Caco-2 (cell line): Measurements from ENCODE around the gene SFMBT1. TPM values are rescaled to one million over a fixed set of nuclear protein-coding genes. Genes with fewer than 3 reads are reported as not detected.

Source experiments
- BruUV-seq: library from RNA; stranded (reverse); fragments of 400-500 nt; replicated peaks from 2 replicates; lab custom pipeline; 2021; lab: Mats Ljungman, UMichigan
- CTCF ChIA-PET: fragments of 300-600 bp; sonication (Branson Sonifier 250); formaldehyde crosslinking; loops from one replicate; lab custom pipeline; 2022; ENCODE audit warnings: antibody characterized with exemption; lab: Charles Lee
- POLR2A ChIA-PET: fragments of 300-600 bp; sonication (Branson Sonifier 250); formaldehyde crosslinking; loops from one replicate; lab custom pipeline; 2022; ENCODE audit warnings: antibody characterized with exemption; lab: Charles Lee
- DNase-seq, 2 experiments: peaks; one replicate each; pipeline versions ENCODE4 v3.0.0 to v3.0.0-alpha.2; 2020 to 2022
- H3K27me3 ChIP-seq: replicated peaks from 2 replicates; pipeline ENCODE4 v1.6.0; 2011; ENCODE audit warnings: low read length; ENCODE audit not compliant: control insufficient read depth, insufficient read depth
- H3K36me3 ChIP-seq: 2 replicates; pipeline ENCODE4 v1.5.1; 2011; ENCODE audit warnings: low read length; ENCODE audit not compliant: control insufficient read depth, insufficient read depth
- H3K4me1 ChIP-seq: fragments of 250-450 bp; sonication (Bioruptor Pico); 2 replicates; pipeline ENCODE4 v1.5.1; 2020; ENCODE audit warnings: mild to moderate bottlenecking
- H3K4me3 ChIP-seq: 2 replicates; pipeline ENCODE4 v1.5.1; 2011; ENCODE audit warnings: low read depth, mild to moderate bottlenecking, control low read depth, low read length
- H3K9me3 ChIP-seq: fragments of 250-450 bp; sonication (Bioruptor Pico); 2 replicates; pipeline ENCODE4 v1.5.1; 2020; ENCODE audit warnings: mild to moderate bottlenecking, moderate library complexity
- H3K27ac Mint-ChIP-seq: one replicate; pipeline ENCODE4 v1.8.0; 2022; ENCODE audit warnings: mixed read lengths; ENCODE audit not compliant: unreplicated experiment
- H3K27me3 Mint-ChIP-seq: one replicate; pipeline ENCODE4 v1.8.0; 2022; ENCODE audit warnings: mixed read lengths; ENCODE audit not compliant: insufficient read depth, unreplicated experiment
- H3K36me3 Mint-ChIP-seq: one replicate; pipeline ENCODE4 v1.8.0; 2022; ENCODE audit warnings: mild to moderate bottlenecking, mixed read lengths; ENCODE audit not compliant: insufficient read depth, unreplicated experiment
- H3K4me1 Mint-ChIP-seq: one replicate; pipeline ENCODE4 v1.8.0; 2022; ENCODE audit warnings: low read depth, mixed read lengths; ENCODE audit not compliant: unreplicated experiment
- H3K4me3 Mint-ChIP-seq: one replicate; pipeline ENCODE4 v1.8.0; 2022; ENCODE audit warnings: mild to moderate bottlenecking, moderate library complexity, mixed read lengths; ENCODE audit not compliant: unreplicated experiment
- H3K9me3 Mint-ChIP-seq: one replicate; pipeline ENCODE4 v1.8.0; 2022; ENCODE audit warnings: mixed read lengths; ENCODE audit not compliant: unreplicated experiment
- CTCF ChIP-seq, 2 experiments: fragments of 200-600 bp in 1 of 2; IDR thresholded peaks; 1 replicate in 1 of 2; 2 replicates in 1 of 2; pipeline versions ENCODE4 v1.5.1 to v1.8.0; 2011 to 2022; ENCODE audit warnings: antibody characterized with exemption in 1 of 2, control low read depth in 1 of 2, inconsistent platforms in 1 of 2, low read depth in 1 of 2, low read length in 1 of 2, mild to moderate bottlenecking in 1 of 2, moderate library complexity in 1 of 2; ENCODE audit not compliant: insufficient read depth in 1 of 2, severe bottlenecking in 1 of 2, unreplicated experiment in 1 of 2
- intact Hi-C: fragments of 100-400 bp; cut with micrococcal nuclease; formaldehyde crosslinking; loops from one replicate; pipeline ENCODE4 v1.10.0; 2022; ENCODE audit not compliant: unreplicated experiment
- total RNA-seq: library from RNA; stranded (reverse); gene quantifications from 2 replicates; pipeline ENCODE4 v1.2.3, GENCODE V29; 2022

Gene SFMBT1
- total RNA-seq, 1 experiment from 2014 or later: 45.3 TPM

GRCh38 chr3:52866427-52866826 is 179.4 kb downstream of the SFMBT1 start:
- BruUV-seq: no TSS peak
- no peaks in the 10 kb centered on the region for H3K36me3 ChIP-seq
- no peaks in the 10 kb centered on the region for H3K27me3 ChIP-seq
- Mint-ChIP-seq H3K27ac (no peak overlapping the region), H3K36me3 (peaks cover 13% of the 10 kb centered on the region), H3K9me3 (peaks cover 14% of the 10 kb centered on the region), H3K4me1 (peaks cover under 1% of the 10 kb centered on the region), H3K4me3 (no peak overlapping the region), H3K27me3 (no peaks in the 10 kb centered on the region)
- ChIA-PET CTCF (no interaction called here), POLR2A (no interaction called here)
- TF ChIP-seq CTCF (IDR thresholded peaks at IDR 0.05; ENCODE audit: insufficient read depth in 1 of 2, low read depth in 1 of 2, low read length in 1 of 2, severe bottlenecking in 1 of 2, unreplicated experiment in 1 of 2): no peak
- H3K9me3 ChIP-seq: no peaks in the 10 kb centered on the region
- intact Hi-C loops: no loop called here
- no peak for DNase-seq
- H3K4me3 ChIP-seq: no peak overlapping the region
- H3K4me1 ChIP-seq: no peaks in the 10 kb centered on the region

GRCh38 chr3:52865994-52866393 is 179.9 kb downstream of the SFMBT1 start:
- Mint-ChIP-seq H3K4me1 (no peaks in the 10 kb centered on the region), H3K9me3 (peaks cover 14% of the 10 kb centered on the region), H3K27ac (no peak overlapping the region), H3K4me3 (no peak overlapping the region), H3K27me3 (no peaks in the 10 kb centered on the region), H3K36me3 (peaks cover 13% of the 10 kb centered on the region)
- no peak for DNase-seq
- no peak for TF ChIP-seq CTCF (IDR thresholded peaks at IDR 0.05; ENCODE audit: insufficient read depth in 1 of 2, low read depth in 1 of 2, low read length in 1 of 2, severe bottlenecking in 1 of 2, unreplicated experiment in 1 of 2)
- Histone ChIP-seq H3K4me1 (no peaks in the 10 kb centered on the region), H3K36me3 (no peaks in the 10 kb centered on the region), H3K4me3 (no peak overlapping the region), H3K27me3 (no peaks in the 10 kb centered on the region), H3K9me3 (no peaks in the 10 kb centered on the region)
- no TSS peak for BruUV-seq
- CTCF ChIA-PET: no interaction called here
- intact Hi-C loops: no loop called here
- POLR2A ChIA-PET: no interaction called here

GRCh38 chr3:52860424-52860768 is 185.5 kb downstream of the SFMBT1 start:
- TF ChIP-seq CTCF (IDR thresholded peaks at IDR 0.05; ENCODE audit: insufficient read depth in 1 of 2, low read depth in 1 of 2, low read length in 1 of 2, severe bottlenecking in 1 of 2, unreplicated experiment in 1 of 2): no peak
- Histone ChIP-seq H3K36me3 (no peaks in the 10 kb centered on the region), H3K4me1 (no peaks in the 10 kb centered on the region), H3K4me3 (no peak overlapping the region), H3K27me3 (no peaks in the 10 kb centered on the region), H3K9me3 (no peaks in the 10 kb centered on the region)
- POLR2A ChIA-PET: no interaction called here
- H3K4me1 Mint-ChIP-seq: no peaks in the 10 kb centered on the region
- intact Hi-C loops: no loop called here
- peaks cover under 1% of the 10 kb centered on the region for H3K9me3 Mint-ChIP-seq
- peaks cover 2% of the 10 kb centered on the region for H3K36me3 Mint-ChIP-seq
- no peaks in the 10 kb centered on the region for H3K27me3 Mint-ChIP-seq
- CTCF ChIA-PET: no interaction called here
- DNase-seq: no peak
- BruUV-seq: no TSS peak
- no peak overlapping the region for H3K27ac Mint-ChIP-seq
- H3K4me3 Mint-ChIP-seq: no peak overlapping the region
